CD8-positive, alpha-beta memory T cell (primary cell): ENCODE measurements around the gene TUSC7. TPM values are rescaled to one million over a fixed set of nuclear protein-coding genes. Genes with fewer than 3 reads are reported as not detected.

Source experiments
- CTCF ChIA-PET: fragments of 350-600 bp; sonication (Branson Sonifier 250); formaldehyde crosslinking; loops from one replicate; lab custom pipeline; 2021; ENCODE audit warnings: antibody characterized with exemption; lab: Charles Lee
- POLR2A ChIA-PET: fragments of 350-600 bp; sonication (Branson Sonifier 250); formaldehyde crosslinking; loops from one replicate; lab custom pipeline; 2021; ENCODE audit warnings: antibody characterized with exemption; lab: Charles Lee
- DNase-seq, 5 donors: peaks; one replicate each; pipeline versions ENCODE4 v3.0.0 to v3.0.0-alpha.2; 2020 to 2022; ENCODE audit warnings: mixed read lengths in 1 of 5
- H3K27ac ChIP-seq: one replicate; pipeline ENCODE4 v1.7.0; 2013; ENCODE audit warnings: low read depth, mild to moderate bottlenecking, low read length, moderate library complexity
- H3K27me3 ChIP-seq: 2 replicates; pipeline ENCODE4 v1.7.0; 2013; ENCODE audit warnings: low read length, mild to moderate bottlenecking; ENCODE audit not compliant: insufficient read depth, poor library complexity, severe bottlenecking
- H3K36me3 ChIP-seq: 2 replicates; pipeline ENCODE4 v1.7.0; 2013; ENCODE audit warnings: mild to moderate bottlenecking, low read length, moderate library complexity; ENCODE audit not compliant: insufficient read depth
- H3K4me1 ChIP-seq: 2 replicates; pipeline ENCODE4 v1.7.0; 2013; ENCODE audit warnings: mild to moderate bottlenecking, low read length, moderate library complexity; ENCODE audit not compliant: insufficient read depth
- H3K4me3 ChIP-seq: 2 replicates; pipeline ENCODE4 v1.7.0; 2013; ENCODE audit warnings: mild to moderate bottlenecking, low read length
- H3K9me3 ChIP-seq: 2 replicates; pipeline ENCODE4 v1.7.0; 2013; ENCODE audit warnings: mild to moderate bottlenecking, low read length
- H3K27ac Mint-ChIP-seq, 8 donors: one replicate each; pipeline ENCODE4 v1.8.0; 2020 to 2021; ENCODE audit warnings: mixed read lengths in 8 of 8, mild to moderate bottlenecking in 6 of 8, inconsistent platforms in 3 of 8, moderate library complexity in 3 of 8
- H3K27me3 Mint-ChIP-seq, 2 donors: one replicate each; pipeline ENCODE4 v1.8.0; 2020 to 2021; ENCODE audit warnings: mixed read lengths in 2 of 2, mild to moderate bottlenecking in 1 of 2, moderate library complexity in 1 of 2
- H3K36me3 Mint-ChIP-seq, 3 donors: one replicate each; pipeline ENCODE4 v1.8.0; 2020 to 2021; ENCODE audit warnings: mixed read lengths in 3 of 3, inconsistent platforms in 1 of 3, mild to moderate bottlenecking in 1 of 3
- H3K4me1 Mint-ChIP-seq, 3 donors: one replicate each; pipeline ENCODE4 v1.8.0; 2020 to 2021; ENCODE audit warnings: mixed read lengths in 3 of 3, inconsistent platforms in 1 of 3, mild to moderate bottlenecking in 1 of 3
- H3K4me3 Mint-ChIP-seq, 7 donors: one replicate each; pipeline ENCODE4 v1.8.0; 2020 to 2021; ENCODE audit warnings: mixed read lengths in 7 of 7, mild to moderate bottlenecking in 6 of 7, moderate library complexity in 4 of 7, inconsistent platforms in 2 of 7
- H3K9me3 Mint-ChIP-seq, 5 donors: one replicate each; pipeline ENCODE4 v1.8.0; 2020 to 2022; ENCODE audit warnings: mixed read lengths in 5 of 5, mild to moderate bottlenecking in 3 of 5, moderate library complexity in 2 of 5, inconsistent platforms in 1 of 5
- polyA plus RNA-seq: library from polyadenylated mRNA; unstranded; fragments of 300-500 nt; fragmentation: Illumina TruSeq; gene quantifications from one replicate; pipeline ENCODE4 v1.2.3, GENCODE V29; 2021
- total RNA-seq, 2 experiments: library from RNA; stranded (reverse); gene quantifications; one replicate each; pipeline ENCODE4 v1.2.3, GENCODE V29; 2021

Gene TUSC7
- total and polyA plus RNA-seq, 3 experiments from 2014 or later: not detected

- Histone ChIP-seq H3K27ac (no peak overlapping the region), H3K9me3 (no peaks in the 10 kb centered on the region), H3K4me3 (no peak overlapping the region), H3K27me3 (no peaks in the 10 kb centered on the region), H3K36me3 (no peaks in the 10 kb centered on the region), H3K4me1 (no peaks in the 10 kb centered on the region)
- Mint-ChIP-seq H3K36me3 (peaks cover 0 to 1% (median 0%) of the 10 kb centered on the region in 3 donors), H3K9me3 (peaks cover 0 to 12% (median 2%) of the 10 kb centered on the region in 5 donors), H3K4me1 (no peaks in the 10 kb centered on the region), H3K27ac (no peak overlapping the region), H3K4me3 (no peak overlapping the region), H3K27me3 (peaks cover 0 to 1% of the 10 kb centered on the region in 2 donors)
- ChIA-PET CTCF (no interaction called here), POLR2A (no interaction called here)
- no peak for DNase-seq
These were observed 18.5 kb upstream of the TUSC7 start for GRCh38 chr3:116691041-116691440.

DNA sequence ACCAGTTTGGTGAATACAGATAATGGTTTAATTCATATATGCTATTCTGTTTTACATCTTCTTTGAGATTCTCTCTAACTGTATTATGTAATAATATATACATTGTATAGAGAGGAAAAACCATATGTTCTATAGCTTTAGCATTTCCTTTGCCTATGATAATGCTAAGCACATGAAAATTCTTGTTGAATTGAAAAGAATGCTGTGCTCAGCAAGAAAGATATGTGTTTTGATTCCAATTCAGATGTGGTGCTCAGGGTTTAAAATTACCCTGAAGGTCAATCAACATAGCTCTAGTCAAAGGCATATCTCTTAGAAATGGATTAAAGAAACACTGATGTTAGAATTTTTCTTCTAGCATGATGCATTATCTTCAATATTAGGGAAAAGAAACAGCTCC, 8.5 kb upstream of the TUSC7 start:
- no peaks in the 10 kb centered on the region for H3K4me1 Mint-ChIP-seq
- DNase-seq: no peak
- Histone ChIP-seq H3K27ac (no peak overlapping the region), H3K4me3 (no peak overlapping the region), H3K4me1 (no peaks in the 10 kb centered on the region), H3K27me3 (no peaks in the 10 kb centered on the region), H3K36me3 (no peaks in the 10 kb centered on the region), H3K9me3 (no peaks in the 10 kb centered on the region)
- ChIA-PET POLR2A (no interaction called here), CTCF (no interaction called here)
- H3K27me3 Mint-ChIP-seq: no peaks in the 10 kb centered on the region
- H3K9me3 Mint-ChIP-seq: peaks cover 0 to 9% (median 5%) of the 10 kb centered on the region in 5 donors
- no peak overlapping the region for H3K4me3 Mint-ChIP-seq
- H3K36me3 Mint-ChIP-seq: no peaks in the 10 kb centered on the region
- no peak overlapping the region for H3K27ac Mint-ChIP-seq

GRCh38 chr3:116702334-116702733, 7.2 kb upstream of the TUSC7 start:
- no peak for DNase-seq
- POLR2A ChIA-PET: no interaction called here
- Histone ChIP-seq H3K36me3 (no peaks in the 10 kb centered on the region), H3K4me3 (no peak overlapping the region), H3K9me3 (no peaks in the 10 kb centered on the region), H3K27me3 (no peaks in the 10 kb centered on the region), H3K27ac (no peak overlapping the region), H3K4me1 (no peaks in the 10 kb centered on the region)
- Mint-ChIP-seq H3K36me3 (no peaks in the 10 kb centered on the region), H3K4me3 (no peak overlapping the region), H3K9me3 (peaks cover 0 to 7% (median 4%) of the 10 kb centered on the region in 5 donors), H3K27ac (no peak overlapping the region), H3K4me1 (no peaks in the 10 kb centered on the region), H3K27me3 (no peaks in the 10 kb centered on the region)
- CTCF ChIA-PET: no interaction called here

- POLR2A ChIA-PET: no interaction called here
- Mint-ChIP-seq H3K4me3 (no peak overlapping the region), H3K27ac (no peak overlapping the region)
These were observed 2.0 kb upstream of the TUSC7 start for GRCh38 chr3:116707531-116707930.

GRCh38 chr3:116716490-116716889, 6.9 kb downstream of the TUSC7 start:
- H3K27ac Mint-ChIP-seq: no peak overlapping the region
- Histone ChIP-seq H3K27ac (no peak overlapping the region), H3K4me1 (no peaks in the 10 kb centered on the region), H3K4me3 (no peak overlapping the region), H3K36me3 (no peaks in the 10 kb centered on the region), H3K9me3 (no peaks in the 10 kb centered on the region), H3K27me3 (no peaks in the 10 kb centered on the region)
- POLR2A ChIA-PET: no interaction called here
- H3K27me3 Mint-ChIP-seq: no peaks in the 10 kb centered on the region
- H3K4me1 Mint-ChIP-seq: no peaks in the 10 kb centered on the region
- no peak overlapping the region for H3K4me3 Mint-ChIP-seq
- CTCF ChIA-PET: no interaction called here
- no peak for DNase-seq
- H3K36me3 Mint-ChIP-seq: no peaks in the 10 kb centered on the region
- peaks cover 0 to 8% (median 3%) of the 10 kb centered on the region in 5 donors for H3K9me3 Mint-ChIP-seq

More at GRCh38 chr3:116707531-116707930, 2.0 kb upstream of the TUSC7 start:
- H3K4me1 Mint-ChIP-seq: no peaks in the 10 kb centered on the region
- Histone ChIP-seq H3K9me3 (no peaks in the 10 kb centered on the region), H3K4me3 (no peak overlapping the region), H3K36me3 (no peaks in the 10 kb centered on the region), H3K4me1 (no peaks in the 10 kb centered on the region), H3K27ac (no peak overlapping the region), H3K27me3 (no peaks in the 10 kb centered on the region)
- no peaks in the 10 kb centered on the region for H3K36me3 Mint-ChIP-seq
- peaks cover 0 to 7% (median 0%) of the 10 kb centered on the region in 5 donors for H3K9me3 Mint-ChIP-seq
- CTCF ChIA-PET: no interaction called here
- no peaks in the 10 kb centered on the region for H3K27me3 Mint-ChIP-seq
- DNase-seq: no peak

DNA sequence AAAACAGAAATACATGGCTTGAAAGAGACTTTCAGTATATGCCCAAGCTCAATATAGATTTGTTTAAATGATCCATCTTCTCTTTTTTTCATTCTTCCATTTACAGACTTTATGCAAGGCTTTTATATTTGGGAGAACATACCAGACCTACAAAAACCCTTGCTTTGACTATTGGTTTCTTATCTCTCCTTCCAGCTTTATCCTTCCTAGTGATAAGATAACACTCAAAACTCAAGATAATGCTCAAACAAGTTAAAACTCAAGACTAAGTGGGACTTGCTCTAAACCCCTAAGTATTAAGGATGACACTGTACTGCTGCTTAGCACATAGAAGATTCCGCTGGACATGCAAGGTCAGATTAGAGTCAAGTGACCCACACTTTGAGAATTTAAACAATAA, 8.0 kb downstream of the TUSC7 start:
- DNase-seq: no peak
- Histone ChIP-seq H3K4me1 (no peaks in the 10 kb centered on the region), H3K27me3 (no peaks in the 10 kb centered on the region), H3K36me3 (no peaks in the 10 kb centered on the region), H3K4me3 (no peak overlapping the region), H3K9me3 (no peaks in the 10 kb centered on the region), H3K27ac (no peak overlapping the region)
- Mint-ChIP-seq H3K36me3 (no peaks in the 10 kb centered on the region), H3K4me1 (no peaks in the 10 kb centered on the region), H3K27me3 (no peaks in the 10 kb centered on the region), H3K27ac (no peak overlapping the region), H3K4me3 (no peak overlapping the region), H3K9me3 (peaks cover 0 to 14% (median 0%) of the 10 kb centered on the region in 5 donors)
- CTCF ChIA-PET: no interaction called here
- POLR2A ChIA-PET: no interaction called here

DNA sequence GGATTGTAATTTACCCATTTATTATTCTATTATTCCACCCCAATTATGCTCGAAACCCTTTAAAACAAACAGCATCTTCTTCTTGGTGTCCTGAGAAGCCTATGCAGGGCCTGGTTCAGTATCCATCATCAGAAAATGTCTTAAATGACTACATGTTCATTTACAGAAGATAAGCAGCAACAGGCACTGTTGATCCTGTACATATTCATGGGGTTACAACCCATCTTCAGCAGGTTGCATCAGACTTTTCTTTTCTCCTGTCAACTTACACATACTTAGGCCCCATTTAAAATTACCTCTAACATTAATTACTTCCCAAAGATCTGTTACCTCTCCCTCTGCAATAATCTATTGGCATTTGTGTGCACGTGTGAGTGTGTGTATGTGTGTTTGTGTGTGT, 18.9 kb downstream of the TUSC7 start:
- H3K27me3 Mint-ChIP-seq: no peaks in the 10 kb centered on the region
- H3K27ac Mint-ChIP-seq: no peak overlapping the region
- no peaks in the 10 kb centered on the region for H3K36me3 ChIP-seq
- CTCF ChIA-PET: no interaction called here
- no peaks in the 10 kb centered on the region for H3K36me3 Mint-ChIP-seq
- no peak overlapping the region for H3K4me3 ChIP-seq
- H3K27me3 ChIP-seq: no peaks in the 10 kb centered on the region
- POLR2A ChIA-PET: no interaction called here
- H3K4me1 ChIP-seq: no peaks in the 10 kb centered on the region
- no peak for DNase-seq
- H3K9me3 ChIP-seq: no peaks in the 10 kb centered on the region
- H3K4me3 Mint-ChIP-seq: no peak overlapping the region
- H3K4me1 Mint-ChIP-seq: no peaks in the 10 kb centered on the region
- no peak overlapping the region for H3K27ac ChIP-seq
- H3K9me3 Mint-ChIP-seq: peaks cover 0 to 12% (median 6%) of the 10 kb centered on the region in 5 donors

GRCh38 chr3:116734243-116734642, 24.7 kb downstream of the TUSC7 start:
- Histone ChIP-seq H3K27me3 (no peaks in the 10 kb centered on the region), H3K9me3 (no peaks in the 10 kb centered on the region), H3K4me1 (no peaks in the 10 kb centered on the region), H3K4me3 (no peak overlapping the region), H3K27ac (no peak overlapping the region), H3K36me3 (no peaks in the 10 kb centered on the region)
- ChIA-PET POLR2A (no interaction called here), CTCF (no interaction called here)
- peaks cover 7 to 15% (median 11%) of the 10 kb centered on the region in 5 donors for H3K9me3 Mint-ChIP-seq
- no peaks in the 10 kb centered on the region for H3K27me3 Mint-ChIP-seq
- no peak overlapping the region for H3K4me3 Mint-ChIP-seq
- H3K36me3 Mint-ChIP-seq: no peaks in the 10 kb centered on the region
- DNase-seq: no peak
- no peak overlapping the region for H3K27ac Mint-ChIP-seq
- H3K4me1 Mint-ChIP-seq: no peaks in the 10 kb centered on the region

DNA sequence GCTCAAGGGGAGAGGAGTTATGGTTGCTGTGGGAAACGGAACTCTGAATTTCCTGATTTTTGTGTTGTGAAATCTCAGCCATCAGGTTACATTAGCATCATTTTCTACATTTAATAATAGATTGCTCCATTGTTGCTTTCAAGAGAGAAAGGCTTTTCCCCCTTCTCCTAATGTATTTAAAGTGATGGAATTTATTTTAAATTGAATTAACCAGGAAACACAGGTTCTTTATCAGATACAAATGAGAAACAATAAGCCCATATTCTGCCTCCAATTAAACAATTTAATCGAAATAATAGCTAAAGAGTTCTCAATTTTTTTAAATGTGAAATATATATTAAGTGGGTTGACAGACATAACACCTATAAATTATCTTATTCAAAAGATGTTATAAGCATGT, 30.1 kb downstream of the TUSC7 start:
- Histone ChIP-seq H3K9me3 (no peaks in the 10 kb centered on the region), H3K27ac (no peak overlapping the region), H3K4me3 (no peak overlapping the region), H3K36me3 (no peaks in the 10 kb centered on the region), H3K4me1 (no peaks in the 10 kb centered on the region), H3K27me3 (no peaks in the 10 kb centered on the region)
- Mint-ChIP-seq H3K9me3 (peaks cover 2 to 12% (median 8%) of the 10 kb centered on the region in 5 donors), H3K27me3 (peaks cover 0 to 2% of the 10 kb centered on the region in 2 donors), H3K27ac (no peak overlapping the region), H3K4me3 (no peak overlapping the region), H3K4me1 (no peaks in the 10 kb centered on the region), H3K36me3 (no peaks in the 10 kb centered on the region)
- POLR2A ChIA-PET: no interaction called here
- CTCF ChIA-PET: no interaction called here
- no peak for DNase-seq
